Thyroid gland (tissue), 4 donors: Measurements from ENCODE around the gene GRAPL. TPM values are rescaled to one million over a fixed set of nuclear protein-coding genes. Genes with fewer than 3 reads are reported as not detected.
A peak's percentile ranks its signal among the peaks of the same experiment; 100 is the strongest.
"Not testable (repeated sequence)": the region's sequence is repeated elsewhere in the genome, so short reads cannot be mapped to it uniquely, and the experiment has no call there.

Experiments used
- DNase-seq, 2 donors: peaks; one replicate each; pipeline ENCODE4 v3.0.0-alpha.2; 2019
- H3K27ac ChIP-seq, 3 donors: fragments of 200-600 bp; sonication (generic); 1 replicate in 2 of 3; 2 replicates in 1 of 3; pipeline ENCODE4 v1.5.1; 2016 to 2019; ENCODE audit warnings: mild to moderate bottlenecking in 1 of 3, moderate library complexity in 1 of 3
- H3K27me3 ChIP-seq: fragments of 200-600 bp; sonication (generic); one replicate; pipeline ENCODE4 v1.5.1; 2019
- H3K36me3 ChIP-seq, 2 donors: fragments of 200-600 bp; sonication (generic); one replicate each; pipeline ENCODE4 v1.5.1; 2016 to 2019
- H3K4me1 ChIP-seq, 2 donors: fragments of 200-600 bp; sonication (generic); one replicate each; pipeline ENCODE4 v1.5.1; 2017 to 2019
- H3K4me3 ChIP-seq, 3 donors: fragments of 200-600 bp; sonication (generic); replicated peaks in 1 of 3; 1 replicate in 2 of 3; 2 replicates in 1 of 3; pipeline ENCODE4 v1.5.1; 2016; ENCODE audit warnings: mild to moderate bottlenecking in 1 of 3
- H3K9me3 ChIP-seq: fragments of 200-600 bp; sonication (generic); one replicate; pipeline ENCODE4 v1.5.1; 2017
- POLR2A ChIP-seq, 2 donors: fragments of 450-650 bp; IDR thresholded peaks; one replicate each; pipeline ENCODE4 v1.6.1; 2017; ENCODE audit warnings: antibody characterized with exemption in 2 of 2, mild to moderate bottlenecking in 2 of 2, moderate library complexity in 1 of 2
- WGBS, 2 donors: methylation state at CpG; one replicate each; pipeline ENCODE4 v1.1.5; 2017; 5-methylcytosine and 5-hydroxymethylcytosine counted together
- intact Hi-C: fragments of 100-400 bp; cut with DNase I; formaldehyde crosslinking; loops from one replicate; pipeline ENCODE4 v1.15.1; 2023
- total RNA-seq, 4 donors: library from RNA; depleted of rRNA; stranded (reverse); fragments of >200 nt; gene quantifications; one replicate each; pipeline ENCODE4 v1.2.3, GENCODE V29; 2016
- TF ChIP-seq, protein P1 (sequence below), 6 experiments: fragments of 200-600 bp in 3 of 6; fragments of 450-650 bp in 3 of 6; sonication (generic) in 3 of 6; IDR thresholded peaks; one replicate each; pipeline ENCODE4 v1.5.1; 2016 to 2019; ENCODE audit warnings: antibody characterized with exemption in 6 of 6, mild to moderate bottlenecking in 2 of 6, inconsistent platforms in 1 of 6, moderate library complexity in 1 of 6

Gene GRAPL
- total RNA-seq, 4 donors from 2014 or later: 1.3 to 6.7 (median 4.0) TPM

DNA sequence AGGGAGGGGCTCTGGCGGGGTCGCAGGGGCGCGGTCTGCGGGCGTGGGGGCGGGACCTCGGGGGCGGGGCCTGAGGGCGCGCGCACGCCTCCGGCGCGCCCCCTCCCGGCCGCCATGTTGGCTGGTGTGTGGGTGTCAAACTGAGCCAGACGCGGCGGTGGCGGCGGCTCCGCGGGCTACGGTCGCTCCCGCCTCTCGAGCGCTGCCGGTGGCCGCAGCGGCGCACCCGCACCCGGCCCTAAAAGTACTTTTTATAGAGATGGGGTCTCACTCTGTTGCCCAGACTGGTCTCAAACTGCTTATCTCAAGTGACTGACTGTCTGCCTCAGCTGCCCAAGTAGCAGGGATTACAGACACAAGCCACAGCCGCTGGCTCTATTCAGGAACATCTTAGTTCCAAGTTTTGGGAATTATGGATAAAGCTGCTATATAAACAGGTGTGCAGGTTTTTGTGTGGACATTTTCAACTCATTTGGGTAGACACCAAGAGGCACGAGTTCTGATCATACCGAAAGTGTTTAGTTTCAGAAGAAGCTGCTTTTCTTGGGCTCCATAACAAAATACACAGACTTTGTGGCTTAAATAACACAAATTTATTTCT lies 16.2 kb upstream of the GRAPL start:
- H3K27me3 ChIP-seq, H3K9me3 ChIP-seq, H3K36me3 ChIP-seq, intact Hi-C loops, H3K4me1 ChIP-seq: not testable (repeated sequence)
- peak overlapping the region in 1 of 3 donors; percentile 21 for H3K4me3 ChIP-seq
- DNase-seq: peak; percentile 54 to 75
- peak overlapping the region; percentile 86 to 90 (median 88) for H3K27ac ChIP-seq
- WGBS, 2 donors: 0% methylated on average over 5 to 21 of the region's 39 CpGs
- TF ChIP-seq POLR2A (IDR thresholded peaks at IDR 0.05): peak; percentile 66 to 87
- TF ChIP-seq, protein P1, sequence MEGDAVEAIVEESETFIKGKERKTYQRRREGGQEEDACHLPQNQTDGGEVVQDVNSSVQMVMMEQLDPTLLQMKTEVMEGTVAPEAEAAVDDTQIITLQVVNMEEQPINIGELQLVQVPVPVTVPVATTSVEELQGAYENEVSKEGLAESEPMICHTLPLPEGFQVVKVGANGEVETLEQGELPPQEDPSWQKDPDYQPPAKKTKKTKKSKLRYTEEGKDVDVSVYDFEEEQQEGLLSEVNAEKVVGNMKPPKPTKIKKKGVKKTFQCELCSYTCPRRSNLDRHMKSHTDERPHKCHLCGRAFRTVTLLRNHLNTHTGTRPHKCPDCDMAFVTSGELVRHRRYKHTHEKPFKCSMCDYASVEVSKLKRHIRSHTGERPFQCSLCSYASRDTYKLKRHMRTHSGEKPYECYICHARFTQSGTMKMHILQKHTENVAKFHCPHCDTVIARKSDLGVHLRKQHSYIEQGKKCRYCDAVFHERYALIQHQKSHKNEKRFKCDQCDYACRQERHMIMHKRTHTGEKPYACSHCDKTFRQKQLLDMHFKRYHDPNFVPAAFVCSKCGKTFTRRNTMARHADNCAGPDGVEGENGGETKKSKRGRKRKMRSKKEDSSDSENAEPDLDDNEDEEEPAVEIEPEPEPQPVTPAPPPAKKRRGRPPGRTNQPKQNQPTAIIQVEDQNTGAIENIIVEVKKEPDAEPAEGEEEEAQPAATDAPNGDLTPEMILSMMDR (IDR thresholded peaks at IDR 0.05): peak in 4 of 6 experiments; percentile 20 to 46 (median 27)

DNA sequence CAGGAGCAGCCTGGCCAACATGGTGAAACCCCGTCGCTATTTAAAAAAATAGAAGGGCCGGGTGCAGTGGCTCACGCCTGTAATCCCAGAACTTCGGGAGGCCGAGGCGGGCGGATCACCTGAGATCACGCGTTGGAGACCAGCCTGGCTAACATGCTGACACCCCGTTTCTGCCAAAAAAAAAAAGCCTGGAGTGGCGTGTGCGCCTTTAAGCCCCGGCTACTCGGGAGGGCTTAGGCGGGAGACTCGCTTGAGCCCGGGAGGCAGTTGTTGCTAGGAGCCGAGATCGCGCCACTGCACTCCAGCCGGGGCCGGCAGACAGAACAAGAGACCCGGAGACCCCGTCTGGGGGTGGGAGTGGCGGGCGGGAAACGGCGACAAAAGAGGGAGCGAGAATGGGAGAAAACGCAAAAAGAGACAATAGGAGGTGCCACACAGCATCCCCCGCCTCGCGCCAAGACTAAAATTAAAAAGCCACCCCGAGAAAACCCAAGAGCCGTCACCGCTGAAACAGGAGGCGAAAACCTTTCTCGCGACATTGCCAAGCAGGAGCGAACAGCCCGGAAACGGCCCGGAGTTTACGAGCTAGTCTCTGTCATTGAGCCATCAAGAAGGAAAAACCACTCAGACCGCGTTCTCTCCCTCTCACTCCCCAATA lies 15.5 kb upstream of the GRAPL start:
- H3K27ac ChIP-seq: peak overlapping the region in 2 of 3 donors; percentile 53 to 82
- H3K4me3 ChIP-seq, intact Hi-C loops, H3K27me3 ChIP-seq, H3K9me3 ChIP-seq, H3K36me3 ChIP-seq, H3K4me1 ChIP-seq: not testable (repeated sequence)
- DNase-seq: peak; percentile 55 to 71
- WGBS, 2 donors: 1% methylated on average over 29 of the region's 47 CpGs; no CpG with 5 or more reads in 1 of the 2 donors

DNA sequence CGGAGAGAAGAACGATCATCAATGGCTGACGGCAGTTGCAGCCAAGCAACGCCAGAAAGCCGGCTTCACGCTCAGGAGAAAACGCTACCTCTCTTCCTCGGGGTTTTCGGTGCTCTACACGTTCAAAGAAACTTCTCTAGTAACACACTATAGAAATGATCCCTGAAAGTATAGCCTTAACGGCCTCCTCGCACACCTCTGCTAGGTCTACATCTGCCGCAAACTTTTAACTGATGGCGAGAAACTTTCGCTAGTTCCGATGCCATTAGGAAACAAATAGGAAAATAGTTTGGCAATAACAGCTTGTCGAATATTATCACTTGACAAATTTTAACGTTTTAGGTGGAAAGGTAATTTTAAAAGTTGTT lies 14.9 kb upstream of the GRAPL start:
- DNase-seq: peak in 1 of 2 donors; percentile 0
- H3K36me3 ChIP-seq, H3K4me3 ChIP-seq, intact Hi-C loops, H3K9me3 ChIP-seq, H3K27me3 ChIP-seq, H3K4me1 ChIP-seq, H3K27ac ChIP-seq: not testable (repeated sequence)
- WGBS, 2 donors: no CpG with 5 or more reads among the region's 18 CpGs

DNA sequence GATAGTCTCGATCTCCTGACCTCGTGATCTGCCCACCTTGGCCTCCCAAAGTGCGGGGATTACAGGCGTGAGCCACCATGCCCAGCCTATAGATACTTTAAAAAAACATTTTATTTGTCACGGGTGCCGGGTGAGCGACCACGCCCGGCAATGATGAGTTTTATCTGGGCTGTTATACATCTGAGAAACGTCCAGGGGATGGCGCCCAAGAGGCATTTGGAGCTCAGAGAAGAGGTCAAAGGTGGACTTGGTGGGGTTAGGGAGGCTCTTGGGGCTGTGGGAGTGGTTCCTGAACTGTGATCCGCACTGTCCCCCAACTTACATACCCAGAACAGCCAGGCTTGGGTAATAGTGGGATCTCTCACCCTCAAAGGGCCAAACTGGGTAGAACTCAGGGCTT lies 8.7 kb upstream of the GRAPL start:
- intact Hi-C loops, H3K27ac ChIP-seq, H3K36me3 ChIP-seq, H3K27me3 ChIP-seq, H3K9me3 ChIP-seq, H3K4me1 ChIP-seq, H3K4me3 ChIP-seq, DNase-seq: not testable (repeated sequence)
- no CpG with 5 or more reads among the region's 12 CpGs for WGBS, 2 donors

DNA sequence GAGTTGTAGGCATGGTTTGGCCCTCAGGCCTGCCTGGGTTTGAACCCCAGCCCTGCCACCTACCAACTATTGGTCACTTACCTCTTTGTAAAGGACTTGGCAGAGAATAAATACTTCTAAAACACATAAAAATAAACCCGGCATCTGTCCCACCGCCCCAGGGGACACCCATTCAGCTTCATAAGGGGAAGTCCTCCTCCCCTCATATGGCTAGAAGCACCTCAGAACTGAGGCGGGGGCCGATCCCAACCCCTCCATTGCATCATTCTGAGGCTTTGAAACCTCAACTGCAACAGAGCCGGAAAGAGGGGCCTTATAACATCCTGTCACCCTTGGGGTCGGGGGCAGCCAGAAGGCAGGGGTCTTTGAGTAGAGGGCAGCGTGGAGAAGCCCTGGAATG lies 2.1 kb upstream of the GRAPL start:
- H3K4me1 ChIP-seq, H3K27me3 ChIP-seq, intact Hi-C loops, DNase-seq, H3K9me3 ChIP-seq, H3K4me3 ChIP-seq, H3K36me3 ChIP-seq, H3K27ac ChIP-seq: not testable (repeated sequence)
- no CpG with 5 or more reads among the region's 7 CpGs for WGBS, 2 donors

DNA sequence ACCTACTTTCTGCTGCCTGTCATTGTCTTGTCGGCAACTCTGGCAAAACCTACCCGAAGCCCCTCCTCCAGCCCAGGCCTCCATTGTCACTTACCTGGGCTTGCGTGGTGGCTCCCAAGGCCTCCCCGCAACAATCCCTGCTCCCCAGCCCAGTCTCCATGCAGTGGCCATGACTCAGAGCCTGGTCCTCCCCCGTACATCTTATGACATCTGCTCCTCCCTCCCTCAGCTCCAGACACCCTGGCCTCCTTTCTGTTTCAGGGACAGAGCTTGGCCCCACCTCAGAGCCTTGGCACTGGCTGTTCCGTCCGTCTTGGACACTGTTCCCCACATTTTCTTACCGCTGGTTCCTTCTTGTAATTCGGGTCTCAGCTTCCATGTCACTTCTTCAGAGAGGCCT lies 2.1 kb downstream of the GRAPL start:
- H3K4me3 ChIP-seq, DNase-seq, H3K4me1 ChIP-seq, H3K9me3 ChIP-seq, H3K27ac ChIP-seq, intact Hi-C loops, H3K27me3 ChIP-seq, H3K36me3 ChIP-seq: not testable (repeated sequence)
- no CpG with 5 or more reads among the region's 9 CpGs for WGBS, 2 donors

DNA sequence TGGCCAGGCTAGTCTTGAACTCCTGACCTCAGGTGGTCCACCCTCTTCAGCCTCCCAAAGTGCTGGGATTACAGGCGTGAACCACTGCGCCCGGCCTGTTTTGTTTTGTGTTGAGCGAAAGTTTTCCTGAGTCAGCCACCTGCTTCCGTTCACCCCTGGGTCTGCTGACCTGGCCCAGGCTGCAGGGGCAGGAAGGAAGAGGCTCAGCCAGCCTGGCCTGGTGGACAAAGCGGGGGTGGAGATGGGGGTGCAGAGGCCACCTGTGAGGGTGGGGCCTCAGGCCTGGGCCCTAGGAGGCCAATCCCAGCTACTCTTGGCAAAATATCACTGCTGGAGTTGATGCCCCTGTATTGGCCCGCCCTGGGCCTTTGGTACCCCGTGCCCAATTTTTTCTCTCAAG lies 3.7 kb downstream of the GRAPL start:
- H3K36me3 ChIP-seq, H3K4me1 ChIP-seq, H3K27me3 ChIP-seq, intact Hi-C loops, H3K9me3 ChIP-seq, DNase-seq, H3K4me3 ChIP-seq, H3K27ac ChIP-seq: not testable (repeated sequence)
- WGBS, 2 donors: no CpG with 5 or more reads among the region's 8 CpGs

DNA sequence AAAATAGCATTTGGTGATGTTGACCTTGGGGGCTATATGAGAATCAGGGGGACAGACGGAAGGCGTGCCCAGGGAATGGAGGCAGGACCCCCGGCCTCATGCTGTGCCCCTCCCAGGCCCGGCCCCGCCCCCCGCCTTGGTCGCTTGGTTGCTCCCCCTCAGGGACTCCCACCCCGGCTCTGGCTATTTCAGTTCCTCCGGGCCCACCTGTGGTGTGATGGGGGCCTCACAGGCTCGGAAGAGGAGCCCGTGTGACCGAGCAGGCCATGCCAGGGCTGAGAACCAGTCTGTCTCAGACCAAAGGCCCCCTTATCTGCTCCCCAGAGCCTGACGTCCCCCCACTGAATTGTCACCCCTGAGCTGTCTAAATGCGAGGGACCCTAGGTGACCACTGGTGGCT lies 4.4 kb downstream of the GRAPL start:
- no CpG with 5 or more reads among the region's 14 CpGs for WGBS, 2 donors
- DNase-seq, H3K36me3 ChIP-seq, H3K27ac ChIP-seq, intact Hi-C loops, H3K4me3 ChIP-seq, H3K27me3 ChIP-seq, H3K4me1 ChIP-seq, H3K9me3 ChIP-seq: not testable (repeated sequence)

DNA sequence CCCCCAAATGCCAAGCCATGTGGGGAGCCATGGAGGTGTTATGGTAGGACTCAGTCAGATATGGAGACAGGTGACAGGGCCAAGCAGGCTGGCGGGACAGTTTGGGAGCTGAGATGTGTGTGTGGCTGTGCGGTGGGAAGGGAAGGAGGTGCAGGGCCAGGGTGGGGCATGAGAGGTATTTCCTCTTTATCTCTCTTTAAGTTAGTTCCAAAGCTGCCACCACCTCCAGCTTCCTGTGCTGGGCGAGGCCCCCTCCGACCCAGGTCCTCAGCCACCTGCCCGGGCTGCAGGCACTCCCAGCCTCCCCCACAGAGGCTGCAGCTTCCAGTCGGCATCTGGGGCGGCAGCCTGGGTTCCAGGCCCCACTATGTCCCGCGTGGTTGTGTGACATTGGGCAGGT lies 6.4 kb downstream of the GRAPL start:
- DNase-seq, H3K4me1 ChIP-seq, H3K36me3 ChIP-seq, H3K9me3 ChIP-seq, H3K27ac ChIP-seq, intact Hi-C loops, H3K27me3 ChIP-seq, H3K4me3 ChIP-seq: not testable (repeated sequence)
- WGBS, 2 donors: no CpG with 5 or more reads among the region's 9 CpGs

DNA sequence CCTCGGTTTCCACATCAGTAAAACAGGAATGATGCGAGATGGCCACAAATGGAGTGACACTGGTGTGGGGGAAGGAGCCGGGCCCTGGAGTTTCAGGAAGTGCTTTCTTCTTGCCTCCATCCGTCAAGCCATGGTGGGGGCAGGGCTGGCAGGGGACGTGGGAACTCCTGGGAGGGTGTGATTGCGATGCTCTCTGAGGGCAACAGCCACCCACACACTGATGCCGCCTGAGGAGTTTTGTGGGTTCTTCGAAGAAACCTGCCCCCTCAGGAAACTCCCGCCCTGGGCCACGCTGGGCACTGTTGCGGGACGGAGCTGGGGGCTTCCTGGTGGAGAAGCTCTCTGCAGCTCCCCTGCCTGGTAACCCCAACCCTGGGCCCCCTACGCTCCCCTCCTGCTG lies 8.0 kb downstream of the GRAPL start:
- H3K9me3 ChIP-seq, intact Hi-C loops, H3K27ac ChIP-seq, H3K36me3 ChIP-seq, H3K27me3 ChIP-seq, H3K4me3 ChIP-seq, DNase-seq, H3K4me1 ChIP-seq: not testable (repeated sequence)
- WGBS, 2 donors: no CpG with 5 or more reads among the region's 13 CpGs

DNA sequence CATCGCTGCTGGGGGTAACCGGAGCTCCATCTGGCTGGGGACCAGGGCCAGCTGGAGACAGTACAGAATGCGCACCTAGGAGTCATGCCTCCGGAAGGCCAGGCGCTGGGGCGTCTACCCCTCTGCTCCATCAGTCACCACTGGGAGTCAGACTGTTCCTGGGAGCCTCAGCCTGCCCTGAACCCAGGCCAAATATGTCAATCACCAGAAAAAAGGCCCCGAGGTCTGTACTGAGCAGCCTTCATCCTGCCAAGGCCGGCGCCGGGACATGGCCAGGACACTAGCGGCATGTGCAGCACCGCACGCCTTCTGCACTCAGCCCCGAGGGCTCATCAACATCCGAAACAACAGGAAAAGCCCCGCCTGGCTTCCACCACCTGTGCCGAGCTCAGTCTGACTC lies 8.7 kb downstream of the GRAPL start:
- DNase-seq, H3K4me3 ChIP-seq, H3K4me1 ChIP-seq, H3K9me3 ChIP-seq, H3K27me3 ChIP-seq, intact Hi-C loops, H3K36me3 ChIP-seq, H3K27ac ChIP-seq: not testable (repeated sequence)
- no CpG with 5 or more reads among the region's 17 CpGs for WGBS, 2 donors

DNA sequence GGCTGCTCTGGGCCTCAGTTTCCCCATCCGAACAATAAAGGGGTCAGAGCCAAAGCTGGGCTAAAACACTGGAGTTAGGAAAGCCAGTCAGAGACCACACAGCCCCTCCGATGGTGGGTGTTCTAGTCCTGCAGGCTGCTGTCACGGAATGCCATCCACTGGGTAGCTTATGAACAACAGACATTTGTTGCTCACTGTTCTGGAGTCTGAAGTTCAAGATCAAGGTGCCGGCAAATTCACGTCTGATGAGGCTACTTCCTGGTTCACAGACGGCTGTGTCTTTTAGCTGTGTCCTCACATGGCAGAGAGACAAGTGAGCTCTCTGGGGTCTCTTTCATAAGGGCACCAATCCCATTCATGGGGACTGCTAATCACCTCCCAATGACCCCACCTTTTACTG lies 9.2 kb downstream of the GRAPL start:
- H3K4me1 ChIP-seq, H3K4me3 ChIP-seq, H3K27ac ChIP-seq, H3K36me3 ChIP-seq, H3K9me3 ChIP-seq, DNase-seq, H3K27me3 ChIP-seq, intact Hi-C loops: not testable (repeated sequence)
- WGBS, 2 donors: no CpG with 5 or more reads among the region's 6 CpGs
